GM18858 (cell line): ENCODE data around the gene ANKAR.
"Not testable (repeated sequence)": the region's sequence is repeated elsewhere in the genome, so short reads cannot be mapped to it uniquely, and the experiment has no call there.

Experiments
- ATAC-seq: cut with Tn5 transposase; IDR thresholded peaks from one replicate; pipeline ENCODE4 v1.9.1; 2021; ENCODE audit not compliant: unreplicated experiment

The ANKAR gene, protein sequence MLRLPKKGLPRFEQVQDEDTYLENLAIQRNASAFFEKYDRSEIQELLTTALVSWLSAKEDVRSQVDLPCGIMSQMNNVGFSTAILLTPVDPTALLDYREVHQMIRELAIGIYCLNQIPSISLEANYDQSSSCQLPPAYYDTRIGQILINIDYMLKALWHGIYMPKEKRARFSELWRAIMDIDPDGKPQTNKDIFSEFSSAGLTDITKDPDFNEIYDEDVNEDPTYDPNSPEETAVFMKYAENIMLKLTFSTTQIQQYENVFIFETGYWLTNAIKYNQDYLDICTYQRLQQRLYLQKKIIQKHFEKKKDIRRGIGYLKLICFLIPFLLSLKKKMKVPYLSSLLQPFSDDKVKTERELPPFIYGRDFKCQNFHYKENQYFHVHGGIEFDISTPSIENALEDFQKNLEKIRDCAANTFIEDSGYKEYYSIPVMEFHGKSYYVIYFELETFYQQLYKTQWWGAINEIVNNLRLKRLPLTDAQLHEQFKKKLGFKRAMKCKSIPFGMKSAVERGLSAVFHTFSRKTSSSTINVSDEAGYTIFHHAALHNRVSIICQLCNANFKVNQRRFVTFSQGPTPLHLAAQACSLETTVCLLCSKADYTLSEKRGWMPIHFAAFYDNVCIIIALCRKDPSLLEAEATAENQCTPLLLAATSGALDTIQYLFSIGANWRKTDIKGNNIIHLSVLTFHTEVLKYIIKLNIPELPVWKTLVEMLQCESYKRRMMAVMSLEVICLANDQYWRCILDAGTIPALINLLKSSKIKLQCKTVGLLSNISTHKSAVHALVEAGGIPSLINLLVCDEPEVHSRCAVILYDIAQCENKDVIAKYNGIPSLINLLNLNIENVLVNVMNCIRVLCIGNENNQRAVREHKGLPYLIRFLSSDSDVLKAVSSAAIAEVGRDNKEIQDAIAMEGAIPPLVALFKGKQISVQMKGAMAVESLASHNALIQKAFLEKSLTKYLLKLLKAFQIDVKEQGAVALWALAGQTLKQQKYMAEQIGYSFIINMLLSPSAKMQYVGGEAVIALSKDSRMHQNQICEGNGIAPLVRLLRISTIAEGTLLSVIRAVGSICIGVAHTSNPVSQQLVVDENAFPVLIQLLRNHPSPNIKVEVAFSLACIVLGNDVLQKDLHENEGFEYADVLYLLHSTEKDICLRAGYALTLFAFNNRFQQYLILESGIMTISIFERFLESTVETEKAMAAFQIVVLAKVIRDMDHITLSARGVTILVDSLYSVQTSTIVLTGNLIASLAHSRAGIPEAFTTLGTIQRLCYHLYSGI (N-terminal part only)

DNA sequence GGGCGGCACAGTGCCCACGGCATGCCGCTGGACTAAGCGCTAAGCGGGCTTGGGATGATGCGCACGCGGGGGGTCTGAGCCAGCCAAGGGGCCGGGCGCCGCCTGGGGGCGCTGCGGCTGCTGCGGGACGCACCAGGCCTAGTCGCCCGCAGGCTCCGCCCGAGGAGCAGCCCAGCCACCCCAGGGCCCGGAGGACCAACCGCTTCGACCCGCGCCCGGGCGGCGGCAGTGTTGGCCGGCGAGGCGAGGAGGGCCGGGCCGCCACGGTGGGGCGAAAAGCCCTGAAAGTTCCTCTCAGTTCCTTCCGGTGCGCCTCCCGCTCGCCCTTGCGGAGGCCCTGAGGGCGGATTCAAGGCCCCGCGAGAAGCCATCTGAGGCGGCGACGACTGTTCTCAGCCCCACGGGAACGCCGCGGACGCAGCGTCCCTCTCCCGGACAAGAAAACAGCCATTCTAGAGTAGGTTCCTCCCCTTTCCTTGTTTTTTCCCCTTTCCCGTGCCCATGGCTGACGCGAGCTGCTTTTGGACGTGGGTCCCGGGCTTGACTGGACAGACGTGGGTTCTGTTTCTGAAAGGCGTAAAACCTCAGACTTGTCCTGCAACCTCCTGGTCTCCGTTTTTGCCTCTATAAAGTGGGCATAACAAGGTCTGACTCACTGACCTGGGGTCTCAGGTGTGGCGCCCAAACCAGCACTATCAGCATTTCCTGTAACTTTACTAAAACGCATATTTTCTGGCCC, at the start of gene ANKAR:
ANKAR (plus strand) TSS at position 297 of the 739 bp plus-strand sequence. CDS start 1,821 bp downstream, outside the sequence.
- peak; percentile 95 for ATAC-seq

DNA sequence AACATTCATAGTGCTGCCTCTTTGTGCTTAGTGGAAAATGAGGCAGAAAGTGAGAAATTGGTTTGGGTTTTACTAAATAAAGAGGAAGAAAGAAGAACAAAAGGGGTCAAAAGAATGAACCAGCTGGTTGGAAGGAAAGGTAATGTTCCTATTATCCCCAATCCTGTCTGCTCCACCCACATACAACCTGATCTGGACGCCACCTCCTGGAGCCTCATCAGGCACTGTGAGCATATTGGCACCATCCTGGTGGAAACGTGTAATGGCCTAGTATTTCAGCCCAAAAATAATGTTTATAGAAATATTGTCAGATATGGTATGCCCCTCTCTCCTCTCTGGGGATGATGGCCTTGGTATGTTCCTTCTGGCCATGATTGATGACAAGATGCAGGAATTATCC, 48.8 kb upstream of the ANKAR start:
- ATAC-seq, result no peak

DNA sequence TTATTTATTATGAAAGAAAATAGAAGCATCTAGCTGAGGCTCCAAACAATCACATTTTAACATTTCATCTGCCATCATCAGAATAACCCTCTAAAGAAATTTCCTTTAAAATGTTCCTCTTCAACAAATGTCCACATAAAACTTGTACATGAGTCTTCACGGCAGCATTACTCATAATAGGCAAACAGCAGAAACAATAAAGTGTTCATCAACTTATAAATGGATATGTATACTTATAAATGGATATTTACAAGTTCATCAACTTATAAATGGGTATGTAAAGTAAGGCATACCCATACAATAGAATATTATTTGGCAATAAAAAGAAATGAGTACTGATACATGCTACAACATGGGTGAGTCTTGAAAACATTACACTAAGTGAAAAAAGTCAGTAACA, 46.7 kb upstream of the ANKAR start:
- ATAC-seq, result no peak

DNA sequence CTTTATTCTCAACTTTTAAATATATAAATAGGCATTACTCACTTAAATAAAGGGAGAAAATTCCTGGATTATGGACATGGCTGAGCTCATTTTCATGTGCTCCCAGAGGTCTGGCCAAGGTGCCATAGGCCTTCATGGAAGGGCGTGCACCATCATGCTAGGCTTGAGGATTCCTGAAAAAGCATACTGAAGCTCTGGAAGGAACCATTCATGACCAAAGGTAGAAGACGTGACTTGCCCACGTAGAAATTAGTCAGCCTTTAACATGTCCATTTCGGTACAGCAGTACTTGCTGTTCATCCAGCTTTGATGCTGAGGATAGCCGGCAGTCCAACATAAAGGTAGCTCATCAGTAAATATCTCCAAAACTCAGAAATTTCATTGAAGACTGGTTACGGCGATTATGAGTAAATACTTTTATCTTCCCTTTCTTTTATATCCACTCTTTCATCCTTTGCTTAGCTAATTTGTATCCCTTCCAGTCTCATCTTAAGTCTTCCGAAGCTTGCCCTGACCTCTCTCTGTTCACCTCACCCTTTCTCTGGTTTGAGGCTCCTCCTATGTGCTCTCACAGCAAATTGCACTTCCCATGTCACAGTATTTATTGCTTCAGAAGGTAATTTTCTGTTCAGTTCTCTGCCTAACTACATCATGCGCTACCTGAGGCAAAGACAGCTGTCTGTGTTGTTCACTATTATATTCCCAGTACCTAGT, 45.5 kb upstream of the ANKAR start:
- no peak for ATAC-seq

DNA sequence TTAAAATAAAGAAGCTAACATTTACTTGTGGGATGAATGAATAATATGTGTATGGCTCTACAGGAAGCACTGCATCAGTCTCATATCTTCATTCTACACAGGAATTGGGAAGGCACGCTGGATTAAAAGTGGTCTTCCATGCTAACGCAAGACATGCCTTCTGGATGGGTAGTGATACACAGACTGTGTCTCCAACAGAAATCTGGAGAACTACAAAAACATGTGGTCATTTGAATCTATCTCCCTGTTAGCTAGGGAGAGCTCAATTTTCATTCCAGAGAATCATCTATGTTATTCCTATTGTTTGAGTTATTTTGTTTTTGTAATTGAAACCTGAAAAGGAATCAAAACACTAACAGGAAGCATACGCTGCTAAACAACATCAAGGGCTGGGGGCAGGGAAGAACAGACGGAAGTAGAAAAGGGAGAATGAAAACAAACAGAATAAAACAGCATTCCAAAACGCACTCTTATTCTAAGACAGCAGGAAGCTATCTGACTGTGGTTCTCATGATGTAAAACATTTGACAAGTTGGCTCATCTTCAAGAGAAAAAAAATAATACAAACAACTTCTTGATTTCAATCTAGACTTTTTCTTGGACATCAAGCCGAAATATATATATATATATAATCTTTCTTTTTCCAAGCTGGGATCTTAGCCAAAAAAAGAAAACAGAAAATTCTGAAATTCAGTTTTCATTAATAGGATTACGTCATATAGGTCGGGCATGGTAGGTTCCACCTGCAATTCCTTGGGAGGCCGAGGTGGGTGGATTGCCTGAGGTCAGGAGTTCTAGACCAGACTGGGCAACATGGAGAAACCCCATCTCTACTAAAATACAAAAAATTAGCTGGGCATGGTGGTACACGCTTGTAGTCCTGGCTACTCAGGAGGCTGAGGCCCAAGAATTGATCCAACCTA, 44.7 kb upstream of the ANKAR start:
- ATAC-seq, result no peak

DNA sequence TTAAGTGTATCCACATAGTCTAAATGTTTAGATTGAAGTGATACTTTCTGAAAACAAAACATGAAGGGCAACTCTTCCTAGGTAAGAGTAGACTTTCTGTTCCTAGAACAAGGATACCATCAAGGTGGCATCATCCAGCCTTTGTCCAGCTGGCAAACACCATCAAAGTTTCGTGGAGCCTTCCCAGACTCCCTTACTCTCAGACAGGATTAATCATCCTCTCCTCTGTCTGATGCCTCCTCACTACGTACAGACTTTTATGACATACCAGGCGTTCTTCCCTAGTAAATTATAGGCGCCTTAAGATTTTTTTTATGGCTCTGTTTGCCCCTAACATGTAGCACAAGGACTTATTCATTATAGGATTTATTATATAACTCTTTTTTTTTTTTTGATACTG, 42.6 kb upstream of the ANKAR start:
- no peak for ATAC-seq

DNA sequence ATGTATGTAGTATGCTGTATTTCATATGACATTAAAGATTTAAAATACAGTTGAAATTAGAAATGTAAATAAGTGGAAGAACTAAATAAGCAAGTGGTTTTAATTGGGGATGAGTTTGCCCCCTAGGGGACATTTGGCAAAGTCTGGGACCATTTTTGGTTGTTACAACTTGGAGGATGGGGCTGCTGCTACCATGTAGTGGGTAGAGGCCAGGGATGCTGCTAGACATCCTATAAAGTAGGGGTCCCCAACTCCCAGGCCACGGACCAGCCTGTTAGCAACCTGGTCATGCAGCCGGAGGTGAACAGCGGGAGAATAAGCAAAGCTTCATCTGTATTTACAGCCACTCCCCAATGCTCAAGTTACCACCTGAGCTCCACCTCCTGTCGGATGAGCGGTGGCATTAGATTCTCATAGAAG, 41.1 kb upstream of the ANKAR start:
- ATAC-seq, result no peak

DNA sequence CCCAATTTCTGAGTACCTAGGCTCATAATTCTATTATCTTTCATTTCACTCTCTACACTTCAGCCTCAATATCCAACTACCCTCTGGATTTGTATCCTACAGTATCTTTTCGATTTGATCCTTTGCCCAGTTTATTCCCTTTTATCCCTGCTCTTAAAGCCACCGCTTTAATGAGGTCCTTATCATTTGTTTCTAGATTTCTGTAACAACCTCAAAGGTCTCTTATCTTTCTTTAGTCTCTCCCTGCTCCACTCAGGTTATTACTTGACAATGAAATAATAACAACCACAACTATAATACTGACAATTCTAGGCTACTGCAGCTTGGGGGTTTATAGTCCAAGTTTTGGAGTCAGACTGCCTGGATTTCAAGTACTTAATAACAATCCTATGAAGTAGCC, 39.1 kb upstream of the ANKAR start:
- ATAC-seq, result no peak

DNA sequence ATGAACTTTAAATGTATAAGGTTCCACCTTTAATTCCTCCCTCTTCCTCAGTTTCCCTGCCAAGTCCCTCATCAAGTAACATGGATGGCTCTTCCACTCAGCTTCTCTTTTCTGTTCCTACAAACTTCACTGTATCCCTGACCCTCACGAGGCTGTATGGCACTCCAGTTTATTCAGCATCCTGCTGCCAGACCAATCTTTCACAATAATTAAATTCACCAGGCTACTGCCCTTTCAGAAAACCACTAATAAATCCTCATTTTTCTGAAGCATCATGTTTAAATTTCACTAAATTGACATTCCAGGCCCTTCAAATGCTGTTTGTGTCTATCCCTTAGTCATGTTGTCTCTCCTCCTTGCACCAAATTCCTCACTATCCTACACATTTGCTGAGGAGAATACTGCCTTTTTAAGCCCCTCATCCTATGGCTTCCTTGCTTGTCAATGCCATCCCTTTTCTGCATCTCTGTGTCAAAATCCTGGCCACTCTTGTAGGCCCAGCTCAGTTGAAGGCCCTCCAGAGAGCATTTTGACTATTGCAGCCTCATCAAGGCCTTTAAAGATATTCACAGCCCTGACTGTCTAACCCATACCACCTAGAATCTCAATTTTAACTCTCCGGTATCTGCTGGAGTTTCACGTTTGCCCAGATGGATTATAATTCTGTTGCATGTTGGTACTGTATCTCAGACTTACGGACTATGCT, 36.0 kb upstream of the ANKAR start:
- no peak for ATAC-seq

DNA sequence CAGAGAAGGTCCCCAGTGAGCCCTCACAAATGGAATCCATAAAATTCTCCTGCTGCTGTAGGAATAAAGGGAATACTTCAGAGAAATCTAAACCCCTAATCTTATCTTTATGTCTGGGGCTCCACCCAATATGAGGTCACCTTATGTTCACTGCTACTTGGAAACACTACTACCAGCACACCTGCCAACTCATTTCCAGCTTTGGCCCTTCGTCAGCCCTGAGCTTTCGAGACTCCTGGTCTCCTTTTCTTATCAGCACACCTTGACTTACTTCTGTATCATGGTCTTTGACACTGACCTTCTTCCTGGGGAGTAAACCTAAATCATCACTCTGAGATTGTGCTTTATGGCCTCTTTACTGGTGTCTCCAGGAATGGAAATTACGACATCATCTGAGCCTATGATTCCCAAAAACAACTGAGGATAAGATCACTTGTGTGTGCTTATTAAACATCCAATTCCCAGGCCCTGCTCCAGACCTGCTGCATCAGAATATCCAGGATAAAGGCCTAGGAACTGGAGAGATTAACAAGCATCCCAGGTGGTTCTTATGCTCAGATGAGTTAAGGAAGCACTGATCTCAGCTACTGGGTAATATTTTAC, 35.4 kb upstream of the ANKAR start:
- ATAC-seq, result no peak

DNA sequence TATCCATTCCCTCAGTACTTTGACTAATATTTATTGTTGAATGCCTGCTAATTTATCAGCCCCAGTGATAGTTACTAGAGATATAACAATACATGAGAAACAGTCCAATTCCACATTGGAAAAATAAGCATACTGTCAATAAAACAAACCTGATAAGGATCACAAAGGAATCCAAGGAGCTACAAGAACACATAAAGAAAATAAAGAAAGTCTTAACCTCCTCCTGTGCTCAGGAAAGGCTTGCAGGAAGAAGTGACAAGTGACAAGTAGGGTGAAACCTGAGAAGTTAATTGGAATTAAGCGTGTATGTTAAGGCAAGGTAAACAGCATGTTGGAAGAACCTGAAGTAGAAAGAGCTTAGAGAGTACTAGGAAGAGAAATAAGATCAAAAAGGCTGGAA, 33.5 kb upstream of the ANKAR start:
- ATAC-seq, result no peak

DNA sequence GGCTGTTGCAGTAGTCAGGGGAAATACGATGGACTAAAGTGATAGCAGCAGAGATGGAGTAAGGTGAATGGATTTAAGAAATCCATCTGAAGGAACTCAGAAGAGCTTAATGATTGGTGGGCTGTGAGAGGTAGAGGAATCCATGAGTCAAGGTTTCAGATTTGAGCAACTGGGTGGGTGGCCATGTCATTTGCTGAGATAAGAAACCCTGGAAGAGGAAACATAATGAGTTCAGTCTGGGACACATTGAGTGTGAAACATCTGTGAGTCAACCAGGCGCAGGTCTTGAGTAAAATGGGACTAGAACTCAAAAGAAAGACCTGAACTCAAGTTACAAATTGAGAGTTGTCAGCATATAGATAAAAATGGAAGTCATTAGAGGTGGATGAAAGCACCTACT, 32.9 kb upstream of the ANKAR start:
- ATAC-seq, result no peak

DNA sequence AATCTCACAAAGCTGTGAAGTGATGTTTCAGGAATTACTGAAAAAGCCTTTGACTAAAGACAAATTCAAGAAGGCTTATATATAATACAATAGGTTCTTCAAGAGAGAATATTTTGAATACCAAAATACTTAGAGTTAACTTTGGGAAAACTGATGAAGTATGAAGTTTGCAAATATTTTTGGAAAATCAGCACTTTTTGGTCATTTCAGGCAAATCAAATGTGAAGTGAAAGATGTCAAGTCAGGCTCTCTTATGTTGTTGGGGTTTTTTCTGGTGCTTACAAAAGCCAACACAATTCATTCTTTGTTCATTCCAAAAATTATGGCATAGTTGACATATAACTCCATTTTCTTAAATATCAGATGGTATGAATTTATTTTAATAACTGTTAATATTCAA, 27.9 kb upstream of the ANKAR start:
- ATAC-seq, result no peak

DNA sequence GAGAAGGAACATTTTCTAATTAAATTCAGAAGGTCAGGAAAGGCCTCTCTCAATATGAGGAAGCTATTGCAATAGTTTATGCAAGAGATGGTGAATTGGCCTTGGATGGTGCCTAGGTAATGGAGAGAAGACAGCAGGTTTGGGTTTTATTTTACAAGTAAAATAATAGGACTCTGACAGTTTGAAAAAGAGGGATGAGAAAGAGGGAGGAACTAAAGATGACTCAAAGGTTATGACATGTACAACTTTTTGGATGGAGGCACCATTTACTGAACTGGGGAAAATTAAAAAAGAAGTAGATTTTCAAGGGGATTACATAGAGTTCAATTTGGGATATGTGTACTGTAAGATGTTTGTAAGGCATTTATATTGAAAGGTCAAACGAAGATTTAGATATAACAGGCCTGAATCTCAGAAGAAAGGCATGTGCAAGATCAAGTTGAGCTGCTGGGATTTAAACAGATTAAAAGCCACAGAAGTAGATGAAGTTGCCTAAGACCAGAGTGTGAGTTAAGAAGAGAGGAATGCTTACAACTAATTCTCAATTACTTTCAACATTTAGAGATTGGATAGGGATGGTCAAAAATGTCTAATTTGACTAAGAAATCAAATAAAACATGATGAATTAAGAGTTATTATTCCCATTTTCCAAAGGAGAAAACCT, 25.5 kb upstream of the ANKAR start:
- no peak for ATAC-seq

DNA sequence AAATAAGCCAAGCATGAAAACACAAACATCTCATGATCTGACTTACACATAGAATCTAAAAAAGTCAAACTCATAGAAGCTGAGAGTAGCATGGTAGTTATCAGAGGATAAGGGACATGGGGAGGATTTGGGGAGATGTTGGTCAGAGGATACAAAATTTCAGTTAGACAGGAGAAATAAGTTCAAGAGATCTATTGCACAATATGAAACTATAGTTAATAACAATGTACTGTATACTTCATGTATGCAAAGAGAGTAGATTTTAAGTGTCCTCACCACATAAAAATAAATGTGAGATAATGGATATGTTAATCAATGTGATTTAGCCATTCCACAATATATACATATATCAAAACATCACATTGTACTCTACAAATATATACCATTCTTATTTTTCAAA, 23.2 kb upstream of the ANKAR start:
- no peak for ATAC-seq

DNA sequence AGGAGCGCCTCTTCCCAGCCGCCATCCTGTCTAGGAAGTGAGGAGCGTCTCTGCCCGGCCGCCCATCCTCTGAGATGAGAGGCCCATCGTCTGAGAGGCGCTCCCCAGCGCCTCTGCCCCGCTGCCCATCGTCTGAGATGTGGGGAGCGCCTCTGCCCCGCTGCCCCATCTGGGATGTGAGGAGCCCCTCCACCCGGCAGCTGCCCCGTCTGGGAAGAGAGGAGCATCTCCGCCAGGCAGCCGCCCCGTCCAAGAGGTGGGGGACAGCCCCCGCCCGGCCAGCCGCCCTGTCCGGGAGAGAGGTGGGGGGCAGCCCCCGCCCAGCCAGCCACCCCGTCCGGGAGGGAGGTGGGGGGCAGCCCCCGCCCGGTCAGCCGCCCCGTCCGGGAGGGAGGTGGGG, 21.0 kb upstream of the ANKAR start:
- not testable (repeated sequence) for ATAC-seq

DNA sequence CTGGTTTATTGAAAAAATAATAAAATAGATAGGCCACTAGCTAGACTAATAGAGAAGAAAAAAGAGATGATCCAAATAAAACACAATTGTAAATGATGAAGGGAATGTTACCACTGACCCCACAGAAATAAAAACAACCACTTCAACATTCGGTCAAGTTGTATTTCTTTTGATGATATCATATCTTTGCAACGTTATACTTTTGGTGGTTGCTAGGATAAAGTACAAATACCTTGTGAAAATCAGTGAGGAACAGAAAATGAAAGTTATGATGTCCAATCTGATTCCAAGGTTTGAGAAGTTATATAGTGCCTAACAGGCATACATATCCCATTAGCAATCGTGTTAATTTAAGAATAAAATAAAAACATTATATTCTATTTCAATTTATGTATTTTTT, 19.8 kb upstream of the ANKAR start:
- ATAC-seq, result no peak
